ENCODE data around the gene CKMT2. TPM values are rescaled to one million over a fixed set of nuclear protein-coding genes. Genes with fewer than 3 reads are reported as not detected.

The CKMT2 gene
- total and polyA plus RNA-seq, 2 of the 8 experiments (the other 6 are each of a cell fraction or from before 2014, with no cell fraction given): 2.4 to 5.0 TPM

DNA sequence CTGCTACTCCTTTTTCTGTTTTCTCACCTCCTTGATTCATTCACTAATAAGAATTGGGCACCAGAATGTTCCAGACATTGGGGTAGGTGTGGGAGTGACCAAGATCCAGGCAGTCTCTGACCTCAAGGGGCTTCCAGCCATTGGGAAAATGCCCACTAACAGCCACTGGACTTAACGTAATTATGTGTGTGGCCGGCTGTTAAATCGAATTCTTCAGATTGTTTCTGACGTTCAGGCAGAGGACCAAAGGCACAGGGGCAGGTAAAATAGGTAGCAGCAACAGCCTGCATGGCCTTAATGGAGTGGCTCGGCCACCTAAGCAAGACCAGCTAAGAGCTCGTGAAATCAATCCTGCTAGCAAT, 48.4 kb upstream of the CKMT2 start:
- CTCF ChIA-PET (ENCODE audit: partially characterized antibody): interaction anchor here (0.7 to 1.2 kb wide), 4 partner anchors 9 to 1807 kb away, joined by 3 to 7 read pairs (median 4); no protein-coding TSS in a partner anchor
- no peak overlapping the region for H4K8ac ChIP-seq (ENCODE audit: extremely low read depth, insufficient read depth, low read length)
- H2BK20ac ChIP-seq (ENCODE audit: low read length): no peak overlapping the region
- H3K9me3 ChIP-seq (ENCODE audit: insufficient read depth in 2 of 2, low read depth in 1 of 2, low read length in 1 of 2): no peaks in the 10 kb centered on the region
- no peaks in the 10 kb centered on the region for H3K27me3 ChIP-seq (replicated peaks in 1 of 4; ENCODE audit: control insufficient read depth in 3 of 4, extremely low read depth in 1 of 4, insufficient read depth in 3 of 4, low read length in 3 of 4)
- no peak overlapping the region for H3K4me2 ChIP-seq (ENCODE audit: insufficient read depth in 1 of 2, low read depth in 2 of 2, low read length in 2 of 2)
- FAIRE-seq: no peak
- H3K4me1 ChIP-seq (replicated peaks in 1 of 4; ENCODE audit: control insufficient read depth in 3 of 4, insufficient read depth in 4 of 4, low read length in 3 of 4): peaks cover 2 to 15% (median 10%) of the 10 kb centered on the region in 4 experiments; a peak in 6 of 7 replicates
- H4K5ac ChIP-seq (ENCODE audit: insufficient read length, low read depth, low read length): no peak overlapping the region
- H3K14ac ChIP-seq (ENCODE audit: insufficient read length): no peak overlapping the region
- no peak overlapping the region for H4K91ac ChIP-seq (replicated peaks; ENCODE audit: insufficient read length, low read length)
- H3K4me3 ChIP-seq (ENCODE audit: extremely low read depth in 1 of 4, insufficient read depth in 2 of 4, low read depth in 3 of 4, low read length in 4 of 4): no peak overlapping the region
- no peak overlapping the region for H3K18ac ChIP-seq (ENCODE audit: extremely low read depth, low read length)
- H3K79me2 ChIP-seq (ENCODE audit: control insufficient read depth in 1 of 2, insufficient read depth in 2 of 2, low read length in 2 of 2): no peaks in the 10 kb centered on the region
- H3K36me3 ChIP-seq (ENCODE audit: control insufficient read depth in 2 of 4, insufficient read depth in 4 of 4, low read length in 3 of 4): no peaks in the 10 kb centered on the region
- no peak for TF ChIP-seq KDM4A (IDR thresholded peaks at IDR 0.05; ENCODE audit: low read depth, low read length, severe bottlenecking)
- no peak for TF ChIP-seq CREB1 (IDR thresholded peaks at IDR 0.05)
- no peak for DNase-seq (ENCODE audit: low read depth in 1 of 2, low spot score in 2 of 2)
- no peaks in the 10 kb centered on the region for H3K79me1 ChIP-seq (ENCODE audit: low read depth, low read length)
- H2AFZ ChIP-seq (ENCODE audit: low read length): no peak overlapping the region
- no peak overlapping the region for H3K4ac ChIP-seq (replicated peaks; ENCODE audit: insufficient read length, low read depth, low read length)
- H2BK15ac ChIP-seq (ENCODE audit: low read length): no peak overlapping the region
- H2BK120ac ChIP-seq (replicated peaks; ENCODE audit: low read depth, low read length): no peak overlapping the region
- POLR2A ChIA-PET (ENCODE audit: partially characterized antibody): no interaction called here
- no peak overlapping the region for H3K56ac ChIP-seq (replicated peaks; ENCODE audit: insufficient read length, low read depth, low read length)
- no peak overlapping the region for H2AK5ac ChIP-seq (ENCODE audit: low read depth, low read length)
- H2BK12ac ChIP-seq (ENCODE audit: low read depth, low read length): no peak overlapping the region
- WGBS, 2 experiments (ENCODE audit: extremely low coverage in 1 of 2, insufficient coverage in 1 of 2, insufficient read length in 1 of 2, insufficient replicate concordance in 2 of 2, low coverage in 1 of 2, low lambda C conversion rate in 2 of 2, missing lambda C conversion rate in 1 of 2): 84% methylated on average over 6 of the region's 6 CpGs; no CpG with 5 or more reads in 1 of the 2 experiments
- H3K27ac ChIP-seq (ENCODE audit: low read depth, low read length): no peak overlapping the region; the same call in 1 of the 2 replicates
- no peak overlapping the region for H3K23ac ChIP-seq (ENCODE audit: insufficient read length)
- no peak overlapping the region for H2BK5ac ChIP-seq (ENCODE audit: low read depth, low read length)
- no peaks in the 10 kb centered on the region; the same call in 1 of the 2 replicates for H3K23me2 ChIP-seq (ENCODE audit: low read depth, low read length)
- H3K9ac ChIP-seq (replicated peaks in 1 of 4; ENCODE audit: extremely low read depth in 1 of 4, low read depth in 3 of 4, low read length in 3 of 4): no peak overlapping the region
- H4K20me1 ChIP-seq (replicated peaks in 1 of 2; ENCODE audit: control insufficient read depth in 1 of 2, insufficient read depth in 2 of 2, low read length in 2 of 2): no peaks in the 10 kb centered on the region

Data from H1 (cell line).